HepG2 (cell line): ENCODE data around the gene TNFAIP8L2. TPM values are rescaled to one million over a fixed set of nuclear protein-coding genes. Genes with fewer than 3 reads are reported as not detected.

Experiments
- ARHGAP35 ChIP-seq: sonication (generic); formaldehyde crosslinking; IDR thresholded peaks from 2 replicates; pipeline ENCODE4 v1.9.0; 2022; ENCODE audit warnings: mild to moderate bottlenecking, inconsistent platforms, moderate library complexity, missing genetic modification reagents, borderline replicate concordance
- ARNT ChIP-seq: fragments of 450-650 bp; IDR thresholded peaks from 2 replicates; pipeline ENCODE4 v1.6.1; 2017
- CBX5 ChIP-seq: sonication (generic); formaldehyde crosslinking; IDR thresholded peaks from 2 replicates; pipeline ENCODE4 v1.4.0; 2020; ENCODE audit warnings: missing genetic modification reagents, borderline replicate concordance
- ELF1 ChIP-seq: sonication (generic); formaldehyde crosslinking; IDR thresholded peaks from 2 replicates; pipeline ENCODE4 v1.4.0; 2020; ENCODE audit warnings: missing genetic modification reagents
- ELF4 ChIP-seq: sonication (generic); formaldehyde crosslinking; IDR thresholded peaks from 2 replicates; pipeline ENCODE4 v1.5.0; 2020; ENCODE audit warnings: missing genetic modification reagents, mild to moderate bottlenecking, moderate library complexity, borderline replicate concordance
- HDAC6 ChIP-seq: fragments of 200-600 bp; sonication (generic); IDR thresholded peaks from 2 replicates; pipeline ENCODE4 v1.7.0; 2017; ENCODE audit warnings: mild to moderate bottlenecking, antibody characterized with exemption, low read length, low read depth
- KDM6A ChIP-seq: IDR thresholded peaks from 2 replicates; pipeline ENCODE4 v1.6.1; 2016; ENCODE audit warnings: low read depth
- NR2F1 ChIP-seq, 2 experiments: fragments of 450-650 bp in 1 of 2; formaldehyde crosslinking in 1 of 2; IDR thresholded peaks; 2 replicates each; pipeline versions ENCODE4 v1.5.0 to v1.6.1; 2016 to 2020; ENCODE audit warnings: mild to moderate bottlenecking in 1 of 2, missing compliant biosample characterization in 1 of 2, missing genetic modification reagents in 1 of 2, moderate library complexity in 1 of 2
- PBX2 ChIP-seq: IDR thresholded peaks from 2 replicates; pipeline ENCODE4 v1.6.1; 2016; ENCODE audit warnings: control low read depth
- RFX5 ChIP-seq: IDR thresholded peaks from 2 replicates; pipeline ENCODE4 v1.6.1; 2011; ENCODE audit warnings: low read depth, low read length, improper control_type of control experiment
- RFXANK ChIP-seq: IDR thresholded peaks from 2 replicates; pipeline ENCODE4 v1.6.1; 2016
- SKI ChIP-seq: fragments of 450-650 bp; IDR thresholded peaks from one replicate; pipeline ENCODE4 v1.6.1; 2018; ENCODE audit warnings: mild to moderate bottlenecking; ENCODE audit not compliant: partially characterized antibody
- TAF1 ChIP-seq: sonication (generic); formaldehyde crosslinking; IDR thresholded peaks from 2 replicates; pipeline ENCODE4 v1.4.0; 2020; ENCODE audit warnings: missing genetic modification reagents
- THRA ChIP-seq: sonication (generic); formaldehyde crosslinking; IDR thresholded peaks from 2 replicates; pipeline ENCODE4 v1.4.0; 2020; ENCODE audit warnings: missing genetic modification reagents, borderline replicate concordance
- TRIM22 ChIP-seq: fragments of 450-650 bp; IDR thresholded peaks from 2 replicates; pipeline ENCODE4 v1.6.1; 2017
- USF2 ChIP-seq, 2 experiments: sonication (generic) in 1 of 2; formaldehyde crosslinking in 1 of 2; IDR thresholded peaks; 2 replicates each; pipeline versions ENCODE4 v1.5.1 to v1.6.1; 2011 to 2020; ENCODE audit warnings: borderline replicate concordance in 1 of 2, low read depth in 1 of 2, low read length in 1 of 2, mild to moderate bottlenecking in 1 of 2, missing genetic modification reagents in 1 of 2, moderate library complexity in 1 of 2
- ZBTB42 ChIP-seq: sonication (generic); formaldehyde crosslinking; IDR thresholded peaks from 2 replicates; pipeline ENCODE4 v1.5.0; 2020; ENCODE audit warnings: mild to moderate bottlenecking, missing genetic modification reagents
- ZNF101 ChIP-seq: sonication (generic); formaldehyde crosslinking; IDR thresholded peaks from 2 replicates; pipeline ENCODE4 v1.4.0; 2020; ENCODE audit warnings: mild to moderate bottlenecking, low read depth, missing genetic modification reagents, borderline replicate concordance
- ZNF33A ChIP-seq: sonication (generic); formaldehyde crosslinking; IDR thresholded peaks from 2 replicates; pipeline ENCODE4 v1.5.1; 2020; ENCODE audit warnings: missing genetic modification reagents, mild to moderate bottlenecking, moderate library complexity, borderline replicate concordance
- ZNF34 ChIP-seq: sonication (generic); formaldehyde crosslinking; IDR thresholded peaks from 2 replicates; pipeline ENCODE4 v1.4.0; 2020; ENCODE audit warnings: mild to moderate bottlenecking, missing genetic modification reagents, borderline replicate concordance
- ZNF362 ChIP-seq: sonication (generic); formaldehyde crosslinking; IDR thresholded peaks from 2 replicates; pipeline ENCODE4 v1.4.0; 2020; ENCODE audit warnings: missing genetic modification reagents, mild to moderate bottlenecking, borderline replicate concordance
- ZNF44 ChIP-seq: sonication (generic); formaldehyde crosslinking; IDR thresholded peaks from 2 replicates; pipeline ENCODE4 v1.5.1; 2020; ENCODE audit warnings: mild to moderate bottlenecking, missing genetic modification reagents
- ZNF773 ChIP-seq: sonication (generic); formaldehyde crosslinking; IDR thresholded peaks from 2 replicates; pipeline ENCODE4 v1.4.0; 2020; ENCODE audit warnings: missing genetic modification reagents, borderline replicate concordance
- ZNF83 ChIP-seq: sonication (generic); formaldehyde crosslinking; IDR thresholded peaks from 2 replicates; pipeline ENCODE4 v1.4.0; 2020; ENCODE audit warnings: missing genetic modification reagents, mild to moderate bottlenecking, borderline replicate concordance
- polyA plus RNA-seq, 8 experiments: library from polyadenylated mRNA; depleted of rRNA in 3 of 8; stranded (reverse) in 7 of 8; unstranded in 1 of 8; fragments of >200 nt; fragmentation: Illumina TruSeq in 4 of 8; extraction: Trizol in 4 of 8; gene quantifications; 2 replicates each; pipeline versions ENCODE4 v1.2.1 to v1.2.3, GENCODE V29; 2011 to 2016; ENCODE audit warnings: low read depth in 4 of 8, missing spikeins in 1 of 8, mixed read lengths in 1 of 8; ENCODE audit not compliant: insufficient read depth in 1 of 8
- total RNA-seq, 5 experiments: library from RNA; depleted of rRNA; stranded (reverse); fragments of >200 nt; fragmentation: Illumina TruSeq; extraction: Trizol; gene quantifications; 2 replicates each; pipeline ENCODE4 v1.2.3, GENCODE V29; 2016; ENCODE audit warnings: low read depth in 1 of 5

Gene TNFAIP8L2
- total and polyA plus RNA-seq, 2 of the 13 experiments (the other 11 are each of a cell fraction or from before 2014, with no cell fraction given): not detected

GRCh38 chr1:151165281-151165737 is 8.9 kb downstream of the TNFAIP8L2 start (continued):
- TF ChIP-seq USF2 (IDR thresholded peaks at IDR 0.05; ENCODE audit: low read depth, low read length) (no peak), USF2 (CRISPR knock-in tag; IDR thresholded peaks at IDR 0.05; ENCODE audit: borderline replicate concordance) (0 out of 2 replicates have a peak, but pooled peaks have one; percentile 43), ZNF773 (CRISPR knock-in tag) (no peak), ZBTB42 (CRISPR knock-in tag) (no peak), ZNF44 (CRISPR knock-in tag) (no peak), ZNF101 (0 out of 2 replicates have a peak, but pooled peaks have one; percentile 66), HDAC6 (no peak), ELF4 (no peak), ZNF34 (CRISPR knock-in tag) (peak; percentile 28; the same call in 1 of the 2 replicates), CBX5 (CRISPR knock-in tag) (no peak), ARNT (no peak), NR2F1 (CRISPR knock-in tag; IDR thresholded peaks at IDR 0.05) (peak in 1 of 2 experiments; percentile 78; a peak in 2 of 4 replicates), ZNF83 (CRISPR knock-in tag) (no peak), RFX5 (no peak), SKI (peak; percentile 9), ZNF33A (no peak), TRIM22 (no peak), KDM6A (no peak), ZNF362 (CRISPR knock-in tag) (no peak), RFXANK (CRISPR knock-in tag) (no peak), PBX2 (CRISPR knock-in tag) (no peak), THRA (CRISPR knock-in tag) (0 out of 2 replicates have a peak, but pooled peaks have one; percentile 7), ARHGAP35 (0 out of 2 replicates have a peak, but pooled peaks have one; percentile 26), ELF1 (CRISPR knock-in tag) (no peak), TAF1 (CRISPR knock-in tag) (no peak)
